NOMO-1 treated with DMSO at 0.1 percent for 48 hours (cell line): ENCODE measurements around the gene SUN2.

Experiments
- DNase-seq: peaks from one replicate; lab custom pipeline; 2025; ENCODE audit not compliant: unreplicated experiment; lab: John Stamatoyannopoulos, UW

Gene SUN2

DNA sequence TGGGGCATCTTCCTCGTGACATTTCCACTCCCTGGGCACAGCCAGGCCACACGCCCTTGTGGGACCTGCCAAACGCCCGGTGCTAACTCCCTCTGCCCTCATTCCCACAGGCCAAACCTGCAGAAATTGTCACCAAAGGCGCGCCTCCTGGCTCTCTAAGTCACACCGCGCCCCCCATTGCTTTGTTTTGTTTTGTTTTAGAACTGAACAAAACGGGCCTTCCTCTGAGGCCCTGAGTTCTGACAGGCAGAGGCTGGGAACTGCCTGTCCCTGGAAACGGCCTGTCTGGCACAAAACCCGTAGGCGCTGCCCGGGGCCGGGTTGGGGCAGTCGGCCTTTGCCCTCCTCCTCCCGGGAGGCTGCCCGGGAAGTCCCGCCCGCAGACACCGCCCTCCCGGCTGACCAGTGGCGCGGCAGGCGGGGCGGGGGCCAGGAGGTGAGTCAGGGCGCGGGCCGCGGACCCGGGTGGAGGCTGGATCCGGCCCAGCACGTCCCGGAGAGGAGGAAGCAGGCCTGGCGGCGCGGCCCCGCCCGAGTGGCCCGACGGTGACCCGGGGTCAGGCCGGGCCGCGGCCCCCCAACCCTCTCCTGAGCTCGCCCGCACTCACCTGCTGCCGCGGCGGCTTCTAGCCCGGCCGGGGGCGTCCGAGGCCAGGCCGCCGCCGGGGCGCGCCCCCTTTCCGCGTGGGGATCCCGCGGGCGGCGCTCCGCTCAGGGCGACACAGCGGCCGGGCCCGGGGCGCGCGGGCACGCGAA is 465 bp downstream of the SUN2 start:
- peak; percentile 47 for DNase-seq

DNA sequence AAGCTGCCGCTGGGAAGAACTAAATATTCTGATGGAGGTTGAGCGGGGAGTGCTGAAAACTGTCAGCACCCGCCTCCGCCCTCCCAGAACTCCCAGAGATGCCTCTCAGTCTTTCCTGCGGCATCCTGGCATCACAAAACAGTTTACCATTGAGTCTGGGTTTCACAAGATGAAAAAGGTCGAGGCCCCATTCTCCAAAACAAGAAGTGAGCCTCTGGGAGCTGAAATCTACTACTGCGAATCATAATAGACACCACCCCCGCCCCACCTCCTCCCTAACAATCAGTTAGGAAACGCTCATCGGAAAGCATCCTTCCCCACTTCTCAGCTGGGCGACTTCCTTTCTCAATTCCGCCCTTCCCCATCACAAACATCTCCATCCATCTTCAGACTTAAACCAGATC is 1.0 kb downstream of the SUN2 start:
- DNase-seq: peak; percentile 89

DNA sequence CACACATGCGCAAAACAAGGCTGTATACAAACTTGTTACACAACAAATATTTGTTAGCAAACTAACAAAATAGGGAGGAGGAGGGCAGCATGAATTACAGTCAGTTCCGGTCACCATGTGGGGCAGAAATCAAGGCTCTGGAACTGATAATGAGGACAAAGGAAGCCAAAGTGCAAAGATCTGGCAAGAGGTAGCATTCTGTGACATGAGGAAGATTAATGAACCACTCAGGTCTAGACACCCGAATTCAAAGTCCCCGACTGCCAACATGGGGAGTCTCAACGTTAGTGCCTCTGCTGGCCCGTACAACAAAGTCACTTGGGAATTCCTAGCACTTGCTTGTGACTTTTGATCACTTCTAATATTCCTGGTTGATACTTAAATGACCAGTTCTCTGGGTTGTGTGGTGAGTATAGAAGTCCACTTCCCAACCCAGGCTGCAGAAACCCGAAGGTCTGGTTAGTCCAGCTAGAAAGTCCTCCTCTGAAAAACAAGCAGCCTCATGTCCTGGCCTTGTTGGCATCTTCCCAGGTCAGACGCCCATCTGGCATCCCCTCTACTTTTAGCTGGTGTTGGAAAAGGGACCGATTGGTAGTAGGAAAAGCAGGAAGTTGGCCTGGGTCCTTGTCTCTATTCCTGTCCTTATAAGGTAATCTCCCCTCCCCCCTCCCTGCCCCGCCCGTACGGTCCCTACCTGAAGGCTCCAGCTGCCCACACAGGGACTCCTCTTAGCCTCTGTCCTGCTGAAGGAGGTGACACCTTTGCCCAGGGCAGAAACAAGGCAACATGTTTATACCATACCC is 1.6 kb downstream of the SUN2 start:
- DNase-seq: no peak

DNA sequence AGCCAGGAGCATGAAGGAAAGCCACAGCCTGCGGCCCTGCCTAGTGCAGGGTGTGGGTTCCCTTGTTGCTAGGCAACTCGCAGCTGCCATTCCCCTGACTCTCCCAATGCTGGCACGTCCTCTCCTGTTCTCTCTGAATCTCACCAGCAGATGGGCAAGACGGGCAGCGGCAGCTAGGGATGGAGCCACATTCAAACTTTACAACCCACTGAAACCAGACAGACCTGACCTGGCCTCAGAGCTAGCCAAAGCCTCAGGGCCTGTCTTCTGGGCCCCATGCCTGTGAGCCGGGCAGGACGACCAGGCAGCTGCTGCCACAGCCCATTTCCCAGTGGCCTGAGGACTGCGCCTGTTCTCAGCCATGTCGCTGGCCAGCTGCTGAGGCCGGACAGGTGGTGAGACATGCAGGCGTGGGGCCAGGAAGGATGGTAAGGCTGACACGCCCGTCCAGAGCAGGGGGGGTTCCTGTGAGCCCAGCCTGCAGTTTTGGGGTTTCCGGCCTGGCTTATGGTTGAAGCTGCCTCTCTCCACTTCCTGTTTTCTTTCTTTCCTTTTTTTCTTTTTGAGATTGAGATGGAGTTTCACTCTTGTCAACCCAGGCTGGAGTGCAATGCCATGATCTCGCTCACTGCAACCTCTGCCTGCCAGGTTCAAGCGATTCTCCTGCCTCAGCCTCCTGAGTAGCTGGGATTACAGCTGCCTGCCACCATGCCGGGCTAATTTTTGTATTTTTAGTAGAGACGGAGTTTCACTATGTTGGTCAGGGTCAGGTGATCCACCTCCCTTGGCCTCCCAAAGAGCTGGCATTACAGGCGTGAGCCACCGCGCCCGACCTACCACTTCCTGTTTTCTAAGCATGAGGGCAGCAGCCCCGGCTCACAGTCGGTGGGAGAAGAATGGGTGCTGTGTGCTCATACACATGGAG is 4.1 kb downstream of the SUN2 start:
- peak; percentile 90 for DNase-seq

DNA sequence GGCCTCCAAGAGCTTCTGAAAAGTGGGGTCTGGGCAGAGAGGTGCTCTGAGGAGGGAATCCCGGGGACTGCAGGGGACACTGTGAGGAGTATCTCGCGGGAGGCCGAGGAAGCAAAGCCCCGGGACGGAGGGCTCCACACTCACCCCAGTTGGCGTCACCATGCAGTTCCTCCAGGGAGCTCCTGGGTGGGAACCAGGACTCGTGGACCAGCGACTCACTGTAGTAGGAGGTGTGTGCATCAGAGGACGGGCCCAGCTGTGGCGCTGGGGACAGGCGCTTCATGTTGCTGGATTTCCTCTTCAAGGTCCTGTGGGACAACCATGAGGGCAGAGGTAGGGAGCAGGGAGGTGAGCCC is 4.8 kb downstream of the SUN2 start:
- no peak for DNase-seq

DNA sequence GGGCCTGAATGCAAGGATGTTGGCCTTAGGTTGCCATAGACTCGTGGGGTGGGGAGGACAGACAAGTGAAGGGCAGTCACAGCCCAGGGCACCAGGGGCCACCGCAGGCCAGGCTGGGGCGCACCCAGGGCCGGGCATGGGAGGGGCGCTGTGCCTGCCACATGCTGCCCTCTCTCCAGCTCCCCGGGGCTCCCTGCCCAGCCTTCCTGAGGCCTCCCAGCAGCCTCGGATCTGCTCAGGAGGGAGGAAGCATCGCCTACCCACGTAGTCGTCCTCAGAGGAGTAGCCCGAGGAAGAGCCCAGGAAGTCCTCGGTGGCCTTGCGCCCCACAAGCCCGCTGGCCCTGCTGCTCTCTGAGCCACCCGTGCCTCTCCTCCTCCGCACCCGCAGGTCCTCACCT is 5.2 kb downstream of the SUN2 start:
- no peak for DNase-seq

DNA sequence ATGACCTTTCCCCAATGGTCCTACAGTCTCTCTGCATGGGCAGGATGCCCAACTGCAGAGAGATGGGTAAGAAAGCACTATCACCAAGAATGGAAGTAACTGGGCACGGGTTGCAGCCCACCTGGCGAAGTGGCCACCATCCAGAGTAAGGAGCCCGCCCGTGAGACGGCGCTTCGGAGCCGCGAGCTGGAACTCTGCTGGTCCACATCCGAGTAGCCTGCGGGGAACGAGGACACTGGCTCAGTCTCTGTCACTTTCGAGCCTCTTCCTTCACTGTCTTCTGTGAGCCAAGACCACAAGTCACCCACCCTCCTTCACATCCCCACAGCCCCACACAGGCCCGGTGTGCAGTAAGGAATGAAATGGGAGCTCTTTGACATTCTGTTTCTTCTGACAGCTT is 5.7 kb downstream of the SUN2 start:
- no peak for DNase-seq

DNA sequence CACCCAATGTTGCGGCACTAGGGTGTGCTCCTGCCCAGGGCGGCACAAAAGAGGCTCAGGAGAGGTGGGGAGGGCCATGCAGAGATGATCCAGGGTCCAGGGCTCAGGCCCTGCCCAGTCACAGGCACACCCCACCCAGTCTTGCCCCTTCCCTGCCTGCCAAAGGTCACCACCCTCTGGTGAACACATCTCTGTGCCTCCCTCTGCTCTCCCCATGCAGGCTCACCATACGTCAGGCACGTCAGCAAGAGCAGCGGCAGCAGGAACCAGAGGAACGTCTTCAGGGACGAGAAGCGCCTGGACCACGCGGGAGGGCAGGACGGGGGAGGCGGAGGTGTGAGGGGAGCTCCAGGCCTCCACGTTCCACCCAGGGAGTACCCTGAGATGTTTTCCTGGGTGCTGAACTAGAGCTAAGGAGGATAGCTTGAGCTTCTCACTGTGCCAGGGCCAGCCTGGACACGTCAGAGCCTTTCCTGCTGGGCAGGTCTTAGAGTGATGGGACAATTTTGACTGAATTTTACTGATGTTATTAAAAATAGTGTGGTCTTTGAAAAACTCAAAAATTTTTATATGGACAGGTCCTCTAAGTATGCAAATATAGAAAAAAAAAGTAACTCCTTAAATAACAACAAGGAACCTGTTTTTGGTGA is 7.2 kb downstream of the SUN2 start:
- no peak for DNase-seq

DNA sequence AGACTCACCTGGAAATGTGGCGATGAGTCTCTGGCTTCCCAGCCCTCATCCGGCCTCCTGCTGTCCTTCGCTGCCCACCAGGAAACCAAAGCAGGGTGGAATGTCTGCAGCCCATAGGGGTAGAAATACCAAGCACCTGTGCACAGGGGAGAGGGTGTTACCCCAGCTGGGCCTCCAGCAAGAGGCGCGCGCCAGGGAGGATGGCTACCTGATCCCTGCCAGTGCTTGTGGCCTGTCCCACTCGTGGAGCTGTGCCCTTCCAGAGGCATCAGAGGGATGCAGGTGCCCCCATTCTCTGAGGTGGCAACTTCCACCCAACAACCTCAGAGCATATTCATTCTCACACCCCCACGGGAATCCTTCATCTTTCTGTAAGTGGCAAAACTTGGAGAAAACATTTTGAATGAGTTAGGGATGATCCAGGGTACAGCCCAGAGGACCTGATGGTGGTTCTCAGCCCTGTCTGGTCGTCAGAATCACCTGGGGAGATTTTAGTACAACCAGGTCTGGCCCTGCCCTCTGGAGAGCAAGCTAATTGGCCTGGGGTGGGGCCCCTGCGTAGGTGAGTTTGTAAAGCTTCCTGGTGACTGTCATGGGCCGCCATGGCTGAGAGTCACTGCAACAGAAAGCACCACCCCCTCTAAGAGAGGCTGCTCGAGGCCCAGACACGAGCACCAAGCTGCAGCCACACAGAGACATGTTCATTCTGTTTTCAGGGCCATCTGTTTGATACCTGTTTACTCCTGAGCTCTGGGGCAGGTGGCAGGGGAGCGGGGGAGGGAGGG is 9.9 kb downstream of the SUN2 start:
- no peak for DNase-seq

DNA sequence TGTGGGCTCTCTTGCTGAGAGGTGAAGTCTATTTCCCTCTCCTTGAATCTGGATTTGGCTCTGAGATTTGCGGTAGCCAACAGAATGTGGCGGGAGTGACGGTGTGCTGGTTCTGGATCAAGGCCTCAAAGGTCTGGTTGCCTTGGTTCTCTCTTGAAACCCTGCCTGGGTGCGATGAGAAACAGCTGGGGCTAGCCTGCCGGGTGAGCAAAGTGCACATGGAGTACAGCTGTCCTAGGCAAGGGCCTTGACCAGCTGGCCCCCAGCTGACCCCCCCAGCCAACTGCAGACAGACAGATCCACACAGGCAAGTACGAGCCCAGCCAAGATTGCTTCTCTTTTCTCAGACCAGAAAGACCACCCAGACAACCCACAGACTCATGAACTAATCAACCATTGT is 10.8 kb downstream of the SUN2 start:
- DNase-seq: no peak

DNA sequence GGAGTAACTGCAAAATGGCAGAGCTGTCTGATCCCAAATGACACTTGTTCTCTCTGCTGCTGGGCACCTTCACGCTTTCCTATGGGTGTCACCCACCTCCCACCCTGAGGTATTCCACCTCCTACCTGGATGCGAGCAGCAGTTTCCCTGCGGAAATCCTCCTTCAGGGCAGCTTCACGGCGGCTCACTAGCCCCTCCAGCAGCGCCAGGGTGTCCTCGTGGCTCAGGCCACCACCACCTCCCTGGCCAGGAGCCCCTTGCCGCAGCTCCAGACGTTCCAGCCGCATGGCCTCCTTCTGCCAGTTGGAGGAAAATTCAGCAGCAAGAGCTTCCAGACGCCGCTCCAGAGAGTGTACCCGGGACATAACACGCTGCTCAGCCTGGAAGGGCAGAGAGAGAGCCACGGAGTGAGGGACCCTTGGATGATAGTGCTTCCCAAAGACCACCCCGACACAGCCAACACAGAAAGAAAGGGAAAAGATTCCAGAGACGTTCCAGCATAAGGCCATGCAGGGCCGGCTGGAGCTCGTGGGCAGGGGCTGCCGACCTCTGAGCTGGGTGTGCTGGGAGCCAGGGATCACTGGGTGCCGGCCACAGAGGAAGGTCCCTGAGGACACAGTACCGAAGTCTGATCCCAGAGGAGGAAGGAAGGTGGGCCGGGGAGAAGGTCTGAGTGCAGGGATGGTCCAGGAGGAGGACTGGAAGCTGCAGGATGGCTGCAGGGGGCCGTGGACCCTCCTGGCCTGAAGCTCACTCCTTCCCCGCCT is 13.4 kb downstream of the SUN2 start:
- no peak for DNase-seq

DNA sequence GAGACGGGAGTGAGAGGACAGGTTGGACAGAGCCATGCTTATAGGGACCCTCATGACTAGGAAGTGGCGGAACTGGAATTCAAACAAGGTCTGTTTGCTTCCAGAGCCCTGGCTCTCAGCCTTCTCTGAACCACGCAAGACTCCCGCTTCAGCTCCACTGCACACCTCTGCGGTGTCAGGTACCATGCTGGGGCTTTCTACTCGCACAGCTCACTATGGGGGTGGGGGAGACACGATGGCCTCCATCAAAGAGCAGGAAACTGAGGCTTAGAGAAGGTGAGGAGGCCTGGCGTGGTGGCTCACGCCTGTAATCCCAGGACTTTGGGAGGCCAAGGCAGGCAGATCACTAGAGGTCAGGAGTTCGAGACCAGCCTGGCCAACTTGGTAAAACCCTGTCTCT is 14.2 kb downstream of the SUN2 start:
- no peak for DNase-seq

DNA sequence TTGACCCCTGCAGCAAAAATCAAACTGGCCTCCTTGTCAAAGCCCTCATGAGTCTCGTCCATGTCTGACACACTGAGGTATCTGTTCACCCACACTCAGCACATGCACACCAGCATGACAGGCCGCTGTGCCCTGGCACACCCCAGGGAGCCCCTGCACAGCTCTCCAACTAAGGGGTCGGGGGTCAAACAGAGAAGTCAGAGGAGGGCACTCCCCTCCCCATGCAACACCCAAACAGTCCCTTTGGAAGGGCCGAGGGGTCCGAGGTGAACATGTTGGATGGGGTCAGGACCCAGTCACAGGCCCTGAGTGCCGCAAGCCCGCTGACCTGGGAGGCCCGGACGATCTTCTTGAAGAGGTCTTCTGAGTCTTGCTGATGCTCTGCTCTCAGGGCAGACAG is 14.6 kb downstream of the SUN2 start:
- no peak for DNase-seq

DNA sequence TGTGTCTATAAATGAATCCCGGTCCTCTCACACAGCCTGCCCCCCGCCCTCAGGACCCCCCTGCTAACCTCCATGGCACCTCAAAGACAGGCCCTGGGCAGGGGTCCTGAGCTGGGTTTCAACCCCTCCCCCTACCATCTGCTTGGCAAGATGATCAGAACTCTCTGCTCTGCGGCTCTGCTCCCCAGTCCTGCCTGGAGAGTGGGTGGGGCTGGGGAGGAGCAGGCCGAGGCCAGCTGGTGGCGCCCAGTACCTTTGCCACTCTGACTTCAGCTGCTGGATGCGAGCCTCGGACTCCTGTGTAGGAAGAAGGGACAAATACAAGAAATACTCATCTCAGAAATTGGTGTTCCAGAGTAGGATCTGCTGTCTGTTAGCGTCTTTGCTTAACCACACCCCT is 15.0 kb downstream of the SUN2 start:
- no peak for DNase-seq

DNA sequence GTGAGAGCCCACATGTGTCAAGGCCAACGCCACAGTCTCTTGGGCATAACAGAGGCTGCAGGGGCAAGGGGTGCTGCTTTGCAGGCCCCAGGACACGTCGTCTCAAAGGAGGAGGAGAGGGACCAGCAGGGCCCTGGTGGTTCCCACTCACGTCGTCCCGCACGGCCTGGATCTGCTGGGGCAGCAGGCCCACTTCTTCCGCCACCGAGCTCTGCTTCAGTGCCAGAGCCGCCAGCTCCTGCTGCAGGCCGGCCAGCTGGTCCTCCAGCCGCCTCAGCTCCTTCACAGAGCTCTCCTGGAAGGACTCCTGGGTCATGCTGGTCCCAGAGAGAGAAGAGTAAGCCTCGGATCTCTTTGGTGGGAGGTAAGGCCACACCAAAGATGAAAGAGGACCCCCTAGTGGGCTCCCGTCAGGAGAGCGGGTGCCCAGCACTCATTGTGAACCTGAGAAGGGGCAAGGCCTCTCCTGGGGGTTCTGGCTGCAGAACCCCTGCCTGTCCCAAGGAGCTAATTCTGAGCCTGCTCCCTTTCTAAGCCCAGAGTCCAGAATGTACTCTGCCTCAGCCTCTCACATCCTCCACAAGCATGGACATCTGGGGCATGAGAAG is 15.6 kb downstream of the SUN2 start:
- DNase-seq: no peak

DNA sequence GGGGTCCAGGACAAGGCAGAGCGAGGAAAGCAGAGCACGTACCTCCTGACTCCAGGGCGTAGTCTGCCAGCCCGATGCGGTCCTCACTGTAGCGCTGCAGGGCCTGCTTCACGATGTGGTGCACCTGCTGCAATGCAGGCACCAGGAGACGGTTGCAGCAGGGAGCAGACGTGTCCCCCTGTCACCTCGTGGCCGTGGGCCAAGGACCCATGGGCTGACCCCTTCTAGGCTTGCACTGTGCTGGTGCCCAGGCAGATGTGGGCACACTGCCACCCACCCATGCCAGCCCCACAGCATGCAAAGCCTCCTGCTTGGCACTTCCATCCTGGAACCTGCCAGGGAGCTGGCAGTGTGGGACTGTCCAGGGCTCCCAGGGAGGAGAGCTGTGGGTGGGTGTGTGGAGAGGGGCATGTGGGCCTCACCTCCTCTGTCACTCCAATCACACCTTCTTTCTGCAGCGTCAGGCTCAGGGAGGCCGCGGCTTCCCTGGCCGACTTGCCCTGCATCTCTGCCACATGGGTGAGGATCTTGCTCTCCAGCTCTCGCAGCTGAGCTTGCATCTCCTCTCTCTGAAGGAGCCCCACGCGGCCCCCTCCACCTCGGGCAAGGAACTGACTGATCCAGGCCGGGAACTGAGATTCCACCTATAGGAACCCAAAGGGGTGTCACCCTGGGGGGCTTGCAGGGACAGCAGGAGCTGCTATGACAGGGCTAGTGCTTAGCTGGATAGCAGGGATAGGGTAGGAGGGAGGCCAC is 16.3 kb downstream of the SUN2 start:
- no peak for DNase-seq

DNA sequence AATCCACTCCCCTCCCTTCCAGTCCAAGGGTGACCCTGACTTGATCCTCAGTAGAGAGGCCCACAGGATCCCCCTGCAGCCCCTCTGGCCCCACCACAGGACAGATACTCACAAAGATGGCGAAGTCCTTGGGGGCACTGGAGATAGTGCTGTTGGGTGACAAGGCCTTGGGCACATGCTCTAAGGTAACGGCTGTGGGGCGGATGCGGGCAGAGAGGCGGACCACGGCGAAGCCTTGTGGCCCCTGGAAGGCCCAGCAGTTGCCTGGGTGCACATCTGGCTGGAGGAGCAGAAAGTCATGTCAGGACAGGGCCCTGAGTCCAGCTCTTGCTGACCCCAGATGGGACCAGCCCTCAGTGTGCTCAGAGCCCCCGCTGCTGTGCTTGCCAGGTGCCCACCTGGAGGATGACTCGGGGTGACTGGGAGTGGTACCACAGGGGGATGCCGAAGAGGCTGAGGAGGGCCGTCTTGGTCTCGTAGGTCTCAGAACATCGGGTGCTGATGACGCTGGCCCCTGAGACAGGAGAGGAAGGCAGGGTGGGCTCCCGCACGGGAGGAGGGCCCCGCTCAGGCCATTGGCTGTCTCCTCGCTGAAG is 17.2 kb downstream of the SUN2 start:
- no peak for DNase-seq
